PC-9 (cell line): ENCODE data around the gene SDCCAG8.

Experiments
- CTCF ChIP-seq: fragments of 200-600 bp; sonication (generic); conservative IDR thresholded peaks from 2 replicates; pipeline ENCODE4 v1.6.1; 2017; ENCODE audit warnings: mixed run types, antibody characterized with exemption, mild to moderate bottlenecking, moderate library complexity
- EZH2 ChIP-seq: fragments of 200-600 bp; sonication (generic); IDR thresholded peaks from 2 replicates; pipeline ENCODE4 v1.8.0; 2017; ENCODE audit warnings: antibody characterized with exemption, low read depth

- TF ChIP-seq EZH2 (no peak), CTCF (no peak)
Measured at GRCh38 chr1:243447844-243448243, 192.0 kb downstream of the SDCCAG8 start.
